Measurements from ENCODE around the gene TM4SF1. TPM values are rescaled to one million over a fixed set of nuclear protein-coding genes. Genes with fewer than 3 reads are reported as not detected.

TM4SF1 gene
- total RNA-seq, 1 donor from 2014 or later = not detected

GRCh38 chr3:149406244-149406752, 28.8 kb upstream of the TM4SF1 start:
- Histone ChIP-seq H3K27ac (no peak overlapping the region), H3K9me3 (ENCODE audit: low read depth) (no peaks in the 10 kb centered on the region), H3K4me3 (no peak overlapping the region), H4K20me1 (ENCODE audit: low read depth) (no peaks in the 10 kb centered on the region), H3K4me2 (no peak overlapping the region), H3F3A (ENCODE audit: low read depth) (no peaks in the 10 kb centered on the region), H3K27me3 (no peaks in the 10 kb centered on the region), H3K36me3 (no peaks in the 10 kb centered on the region), H3K4me1 (no peaks in the 10 kb centered on the region), H3K79me2 (ENCODE audit: low read depth) (no peaks in the 10 kb centered on the region), H3K9ac (no peak overlapping the region), H2AFZ (replicated peaks) (no peak overlapping the region)
- no peak for DNase-seq (ENCODE audit: low spot score)
- Mint-ChIP-seq H3K4me3 (no peak overlapping the region), H3K4me1 (peaks cover 6% of the 10 kb centered on the region), H3K27me3 (ENCODE audit: insufficient read depth, low read depth) (peaks cover 3% of the 10 kb centered on the region), H3K27ac (no peak overlapping the region), H3K9me3 (no peaks in the 10 kb centered on the region), H3K36me3 (no peaks in the 10 kb centered on the region)
- TF ChIP-seq EZH2phosphoT487 (IDR thresholded peaks at IDR 0.05) (no peak), EZH2 (IDR thresholded peaks at IDR 0.05) (no peak), CTCF (IDR thresholded peaks at IDR 0.05) (no peak)

- Histone ChIP-seq H4K20me1 (ENCODE audit: low read depth) (no peaks in the 10 kb centered on the region), H3K4me1 (no peaks in the 10 kb centered on the region), H3K9me3 (ENCODE audit: low read depth) (no peaks in the 10 kb centered on the region), H3K27ac (no peak overlapping the region), H3K36me3 (no peaks in the 10 kb centered on the region), H2AFZ (replicated peaks) (no peak overlapping the region), H3K4me3 (no peak overlapping the region), H3K9ac (no peak overlapping the region), H3K27me3 (no peaks in the 10 kb centered on the region), H3K4me2 (no peak overlapping the region), H3K79me2 (ENCODE audit: low read depth) (no peaks in the 10 kb centered on the region), H3F3A (ENCODE audit: low read depth) (no peaks in the 10 kb centered on the region)
- DNase-seq (ENCODE audit: low spot score) = no peak
- Mint-ChIP-seq H3K27me3 (ENCODE audit: insufficient read depth, low read depth) (no peaks in the 10 kb centered on the region), H3K27ac (no peak overlapping the region), H3K36me3 (no peaks in the 10 kb centered on the region), H3K4me1 (peaks cover 6% of the 10 kb centered on the region), H3K9me3 (no peaks in the 10 kb centered on the region), H3K4me3 (no peak overlapping the region)
- no peak for TF ChIP-seq CTCF (IDR thresholded peaks at IDR 0.05)
- no peak for TF ChIP-seq EZH2phosphoT487 (IDR thresholded peaks at IDR 0.05)
- TF ChIP-seq EZH2 (IDR thresholded peaks at IDR 0.05) = no peak
Measured at GRCh38 chr3:149403443-149403842, 26.0 kb upstream of the TM4SF1 start.

- Histone ChIP-seq H2AFZ (replicated peaks) (no peak overlapping the region), H3K36me3 (no peaks in the 10 kb centered on the region), H3K27ac (no peak overlapping the region), H3K27me3 (no peaks in the 10 kb centered on the region), H3K9me3 (ENCODE audit: low read depth) (no peaks in the 10 kb centered on the region), H3K4me2 (no peak overlapping the region), H3K4me1 (no peaks in the 10 kb centered on the region), H3K4me3 (no peak overlapping the region), H3K79me2 (ENCODE audit: low read depth) (no peaks in the 10 kb centered on the region), H3F3A (ENCODE audit: low read depth) (no peaks in the 10 kb centered on the region), H4K20me1 (ENCODE audit: low read depth) (no peaks in the 10 kb centered on the region), H3K9ac (no peak overlapping the region)
- Mint-ChIP-seq H3K4me1 (peaks cover 6% of the 10 kb centered on the region), H3K27ac (no peak overlapping the region), H3K9me3 (no peaks in the 10 kb centered on the region), H3K27me3 (ENCODE audit: insufficient read depth, low read depth) (no peaks in the 10 kb centered on the region), H3K36me3 (no peaks in the 10 kb centered on the region), H3K4me3 (no peak overlapping the region)
- DNase-seq (ENCODE audit: low spot score) = no peak
- TF ChIP-seq CTCF (IDR thresholded peaks at IDR 0.05) = no peak
- no peak for TF ChIP-seq EZH2 (IDR thresholded peaks at IDR 0.05)
- no peak for TF ChIP-seq EZH2phosphoT487 (IDR thresholded peaks at IDR 0.05)
Measured at GRCh38 chr3:149402481-149402880, 25.0 kb upstream of the TM4SF1 start.
